CD4-positive, alpha-beta memory T cell (primary cell): ENCODE measurements around the gene SDCBP2. TPM values are rescaled to one million over a fixed set of nuclear protein-coding genes. Genes with fewer than 3 reads are reported as not detected.

ENCODE experiments used
- CTCF ChIA-PET: fragments of 350-600 bp; sonication (Branson Sonifier 250); formaldehyde crosslinking; loops from one replicate; lab custom pipeline; 2021; ENCODE audit warnings: inconsistent platforms; ENCODE audit not compliant: partially characterized antibody; lab: Charles Lee
- POLR2A ChIA-PET: fragments of 350-600 bp; sonication (Branson Sonifier 250); formaldehyde crosslinking; loops from one replicate; lab custom pipeline; 2021; ENCODE audit not compliant: partially characterized antibody; lab: Charles Lee
- DNase-seq, 5 donors: peaks; one replicate each; pipeline versions ENCODE4 v3.0.0 to v3.0.0-alpha.2; 2020 to 2022; ENCODE audit warnings: mixed read lengths in 1 of 5
- H3K27ac ChIP-seq: one replicate; pipeline ENCODE4 v1.7.0; 2013; ENCODE audit warnings: low read depth, low read length
- H3K27me3 ChIP-seq: 2 replicates; pipeline ENCODE4 v1.7.0; 2013; ENCODE audit warnings: mild to moderate bottlenecking, low read length, moderate library complexity; ENCODE audit not compliant: insufficient read depth
- H3K36me3 ChIP-seq: 2 replicates; pipeline ENCODE4 v1.7.0; 2013; ENCODE audit warnings: mild to moderate bottlenecking, low read length, moderate library complexity; ENCODE audit not compliant: insufficient read depth
- H3K4me1 ChIP-seq: 2 replicates; pipeline ENCODE4 v1.7.0; 2013; ENCODE audit warnings: mild to moderate bottlenecking, low read length, moderate library complexity; ENCODE audit not compliant: insufficient read depth
- H3K4me3 ChIP-seq, 2 donors: one replicate each; pipeline ENCODE4 v1.7.0; 2013; ENCODE audit warnings: low read length in 2 of 2, mild to moderate bottlenecking in 1 of 2
- H3K9me3 ChIP-seq, 2 donors: one replicate each; pipeline ENCODE4 v1.7.0; 2013; ENCODE audit warnings: low read length in 2 of 2, control low read depth in 1 of 2; ENCODE audit not compliant: control insufficient read depth in 1 of 2
- H3K27ac Mint-ChIP-seq, 7 donors: one replicate each; pipeline ENCODE4 v1.8.0; 2020 to 2021; ENCODE audit warnings: mixed read lengths in 7 of 7, mild to moderate bottlenecking in 6 of 7, inconsistent platforms in 3 of 7, moderate library complexity in 3 of 7
- H3K27me3 Mint-ChIP-seq, 2 donors: one replicate each; pipeline ENCODE4 v1.8.0; 2020 to 2021; ENCODE audit warnings: mixed read lengths in 2 of 2
- H3K36me3 Mint-ChIP-seq, 2 donors: one replicate each; pipeline ENCODE4 v1.8.0; 2020 to 2021; ENCODE audit warnings: mixed read lengths in 2 of 2, inconsistent platforms in 1 of 2, mild to moderate bottlenecking in 1 of 2
- H3K4me1 Mint-ChIP-seq, 4 donors: one replicate each; pipeline ENCODE4 v1.8.0; 2020 to 2021; ENCODE audit warnings: mixed read lengths in 4 of 4, mild to moderate bottlenecking in 1 of 4
- H3K4me3 Mint-ChIP-seq, 8 donors: one replicate each; pipeline ENCODE4 v1.8.0; 2020 to 2021; ENCODE audit warnings: mixed read lengths in 8 of 8, mild to moderate bottlenecking in 7 of 8, moderate library complexity in 6 of 8, inconsistent platforms in 3 of 8
- H3K9me3 Mint-ChIP-seq, 8 donors: one replicate each; pipeline ENCODE4 v1.8.0; 2020 to 2021; ENCODE audit warnings: mixed read lengths in 8 of 8, mild to moderate bottlenecking in 5 of 8, inconsistent platforms in 3 of 8, moderate library complexity in 1 of 8
- intact Hi-C: fragments of 100-400 bp; cut with micrococcal nuclease; formaldehyde crosslinking; loops from one replicate; pipeline ENCODE4 v1.15.1; 2023
- polyA plus RNA-seq, 2 donors: library from polyadenylated mRNA; unstranded; fragments of 300-500 nt; fragmentation: Illumina TruSeq; gene quantifications; one replicate each; pipeline ENCODE4 v1.2.3, GENCODE V29; 2021
- total RNA-seq, 2 experiments: library from RNA; stranded (reverse); gene quantifications; one replicate each; pipeline ENCODE4 v1.2.3, GENCODE V29; 2021

SDCBP2 gene
- total and polyA plus RNA-seq, 4 experiments from 2014 or later: 0.61 to 2.2 (median 1.2) TPM

DNA sequence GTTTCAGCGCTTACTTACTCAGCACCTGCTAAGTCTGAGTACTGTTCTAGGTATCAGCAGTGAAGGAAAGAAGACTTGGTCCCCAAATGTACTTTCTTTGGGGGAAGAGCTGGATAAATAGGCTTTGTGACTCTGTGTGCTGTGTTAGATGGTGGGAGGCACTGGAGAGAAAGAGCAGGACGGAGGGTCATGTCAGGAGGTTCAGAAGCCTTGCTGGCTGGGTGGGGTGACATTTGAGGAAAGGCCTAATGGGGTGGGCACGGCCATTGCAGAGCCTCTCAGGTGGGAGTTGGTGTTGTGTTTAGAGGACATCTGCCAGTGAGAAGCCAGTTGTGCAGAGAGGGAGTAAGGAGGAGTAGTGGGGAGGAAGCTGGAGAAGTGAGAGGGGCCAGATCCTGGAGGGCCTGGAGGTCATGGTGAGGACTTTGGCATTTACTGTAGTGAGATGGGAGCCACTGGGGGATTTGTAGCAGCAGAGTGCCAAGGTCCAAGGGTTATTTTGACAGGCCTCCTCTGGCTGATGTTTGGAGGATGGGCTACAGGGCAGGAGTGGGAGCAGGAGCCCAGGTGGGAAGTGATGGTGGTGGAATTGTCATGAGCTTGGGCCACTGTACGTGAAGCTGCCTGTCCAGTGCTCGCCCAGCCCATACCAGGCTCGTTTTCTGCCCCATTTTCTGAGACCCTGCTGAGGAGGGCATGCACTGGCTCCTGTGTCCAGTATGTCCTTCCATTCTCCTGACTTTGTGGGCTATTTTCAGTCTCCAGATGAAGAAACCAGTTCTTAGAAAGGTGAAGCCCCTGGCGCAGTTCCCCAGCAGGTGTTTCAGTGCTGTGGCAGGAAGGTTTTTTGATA lies 886 bp downstream of the SDCBP2 start:
- H3K4me3 ChIP-seq: no peak overlapping the region
- Mint-ChIP-seq H3K4me1 (peaks cover 30 to 37% (median 32%) of the 10 kb centered on the region in 4 donors), H3K27ac (peak overlapping the region in 4 of 7 donors; percentile 73 to 94 (median 78)), H3K36me3 (peaks cover 8 to 25% of the 10 kb centered on the region in 2 donors), H3K27me3 (no peaks in the 10 kb centered on the region), H3K4me3 (peak overlapping the region in 1 of 8 donors; percentile 36), H3K9me3 (no peaks in the 10 kb centered on the region)
- H3K4me1 ChIP-seq: peaks cover 46% of the 10 kb centered on the region
- H3K36me3 ChIP-seq: no peaks in the 10 kb centered on the region
- H3K27ac ChIP-seq: peak overlapping the region; percentile 98
- ChIA-PET CTCF (interaction anchor here (0.9 to 1.3 kb wide), 2 partner anchors 138 to 449 kb away, joined by 3 to 4 read pairs; partner anchors contain the start of gene NSFL1C), POLR2A (no interaction called here)
- no peaks in the 10 kb centered on the region for H3K27me3 ChIP-seq
- no peak for DNase-seq
- intact Hi-C loops: no loop called here
- no peaks in the 10 kb centered on the region for H3K9me3 ChIP-seq

DNA sequence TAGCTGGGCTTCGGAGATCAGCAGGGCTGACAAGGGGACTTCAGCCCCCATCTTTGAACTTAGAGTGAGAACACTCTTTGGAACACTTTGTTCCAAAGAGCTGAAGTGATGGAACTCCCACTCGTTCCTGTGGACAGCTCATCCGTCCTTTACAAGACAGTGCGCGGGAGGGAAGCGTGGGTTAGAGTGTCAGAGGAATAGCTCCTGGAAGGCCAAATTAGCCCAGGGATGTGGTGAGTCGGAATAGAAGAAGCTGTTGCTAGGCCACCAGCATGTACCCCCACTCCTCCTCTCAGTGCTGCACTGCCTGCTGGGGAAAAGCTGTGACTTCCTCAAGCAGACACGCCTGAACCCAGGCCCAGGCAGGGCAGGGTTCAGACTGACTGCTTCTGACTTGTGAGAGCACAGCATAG lies 1.7 kb downstream of the SDCBP2 start:
- intact Hi-C loops: no loop called here
- ChIA-PET POLR2A (no interaction called here), CTCF (interaction anchor here (0.9 to 1.3 kb wide), 3 partner anchors 110 to 450 kb away, joined by 3 to 4 read pairs (median 3); partner anchors contain the start of gene NSFL1C)
- H3K27me3 Mint-ChIP-seq: no peaks in the 10 kb centered on the region
- H3K4me3 Mint-ChIP-seq: peak overlapping the region in 5 of 8 donors; percentile 23 to 60 (median 55)
- DNase-seq: no peak
- peak overlapping the region in 1 of 7 donors; percentile 73 for H3K27ac Mint-ChIP-seq
- Histone ChIP-seq H3K27me3 (no peaks in the 10 kb centered on the region), H3K4me1 (peaks cover 46% of the 10 kb centered on the region), H3K9me3 (no peaks in the 10 kb centered on the region), H3K4me3 (no peak overlapping the region), H3K27ac (peak overlapping the region; percentile 98), H3K36me3 (no peaks in the 10 kb centered on the region)
- peaks cover 5 to 22% of the 10 kb centered on the region in 2 donors for H3K36me3 Mint-ChIP-seq
- peaks cover 25 to 32% (median 30%) of the 10 kb centered on the region in 4 donors for H3K4me1 Mint-ChIP-seq
- H3K9me3 Mint-ChIP-seq: no peaks in the 10 kb centered on the region

DNA sequence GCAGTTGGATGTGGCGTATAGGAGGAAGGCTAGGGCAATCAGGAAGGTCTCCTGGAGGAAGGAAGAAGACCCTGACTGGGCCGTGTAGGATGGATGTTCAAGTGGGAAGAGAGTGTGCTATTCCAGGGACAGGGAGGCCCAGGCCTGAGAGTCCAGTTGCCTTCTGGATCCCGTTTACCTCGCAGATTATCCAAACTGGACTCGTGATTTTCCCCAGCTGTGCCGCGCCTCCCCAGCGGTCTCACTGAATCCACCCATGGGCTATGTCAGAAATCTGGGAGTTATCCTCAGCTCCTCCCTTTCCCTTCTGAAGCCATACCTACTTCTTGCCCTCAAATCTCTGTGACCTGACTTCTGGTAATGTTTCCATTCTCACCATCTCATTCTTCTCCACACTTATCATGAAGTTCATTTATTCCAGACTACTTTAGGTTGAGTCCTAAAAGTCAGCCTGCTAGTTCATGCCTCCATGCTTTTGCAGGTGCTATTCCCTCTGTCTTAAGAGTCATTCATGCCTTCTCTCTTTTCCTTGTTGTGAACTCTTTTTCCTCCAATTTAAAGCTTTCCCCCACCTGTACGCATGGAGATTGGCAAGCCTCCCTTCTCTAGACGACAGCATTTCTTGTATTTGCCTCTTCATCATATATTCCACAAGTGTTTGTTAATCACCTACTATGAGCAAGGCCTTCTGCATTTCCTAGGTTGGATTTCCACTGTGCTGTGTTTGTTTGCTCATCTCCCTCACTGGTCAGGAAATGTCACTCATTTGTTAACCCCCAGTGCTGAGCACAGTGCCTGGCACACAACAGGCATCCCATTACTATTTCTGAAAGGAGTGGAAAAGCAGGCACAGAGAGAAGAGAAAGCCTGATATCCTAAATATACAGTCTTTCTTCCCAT lies 2.7 kb downstream of the SDCBP2 start:
- Mint-ChIP-seq H3K27ac (no peak overlapping the region), H3K4me1 (peaks cover 22 to 31% (median 26%) of the 10 kb centered on the region in 4 donors), H3K36me3 (peaks cover 5 to 16% of the 10 kb centered on the region in 2 donors), H3K4me3 (no peak overlapping the region), H3K27me3 (no peaks in the 10 kb centered on the region), H3K9me3 (no peaks in the 10 kb centered on the region)
- intact Hi-C loops: no loop called here
- H3K9me3 ChIP-seq: no peaks in the 10 kb centered on the region
- POLR2A ChIA-PET: interaction anchor here (0.6 to 2.7 kb wide), 9 partner anchors 39 to 140 kb away, joined by 3 to 13 read pairs (median 5); partner anchors contain the start of genes NSFL1C and SNPH
- H3K4me1 ChIP-seq: peaks cover 46% of the 10 kb centered on the region
- H3K4me3 ChIP-seq: peak overlapping the region; percentile 58 to 85
- no peaks in the 10 kb centered on the region for H3K36me3 ChIP-seq
- H3K27ac ChIP-seq: peak overlapping the region; percentile 98
- DNase-seq: no peak
- no peaks in the 10 kb centered on the region for H3K27me3 ChIP-seq
- CTCF ChIA-PET: interaction anchor here (1.0 to 3.1 kb wide), 5 partner anchors 11 to 140 kb away, joined by 3 to 12 read pairs (median 4); partner anchors contain the start of gene NSFL1C

DNA sequence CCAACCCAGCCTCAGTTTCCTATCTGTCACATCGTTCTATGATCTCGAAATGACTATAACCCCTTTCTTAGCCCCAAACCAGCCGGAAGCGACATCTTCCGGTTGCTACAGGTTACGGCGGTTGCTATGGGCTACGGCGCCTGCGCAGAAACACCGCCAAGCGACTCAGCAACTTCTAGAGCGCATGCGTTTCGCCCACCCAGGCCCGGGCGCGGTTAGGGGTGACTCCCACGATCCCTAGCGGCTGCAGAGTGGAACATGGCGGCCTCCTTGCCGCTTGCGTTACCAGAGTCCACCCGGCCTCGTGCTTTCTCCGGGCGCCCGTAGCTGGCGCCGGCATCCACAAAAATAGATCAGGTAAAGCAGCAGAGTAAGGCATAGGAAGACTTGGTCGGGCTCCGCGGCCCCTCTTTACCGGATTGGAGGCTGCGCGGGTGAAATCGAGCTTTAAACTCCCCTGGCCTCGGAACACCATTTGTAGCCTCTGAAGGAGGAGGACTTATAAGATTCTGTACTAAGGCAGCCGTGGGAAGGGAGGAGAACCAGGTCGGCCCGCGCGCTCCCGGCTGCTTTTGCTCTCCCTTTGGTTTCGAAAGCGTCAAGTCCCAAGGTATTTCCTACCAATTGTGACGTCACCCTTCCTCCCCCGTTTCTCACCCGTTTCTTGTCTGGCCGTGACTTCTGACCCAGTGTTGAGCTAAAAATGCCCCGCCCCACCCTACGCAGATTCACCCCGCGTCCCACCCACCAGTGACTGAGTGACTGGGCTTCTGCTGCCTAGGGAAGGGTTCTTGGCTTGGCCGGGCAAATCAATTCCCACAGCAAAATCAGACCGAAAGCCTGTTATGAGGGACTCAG lies 3.5 kb downstream of the SDCBP2 start:
- no peaks in the 10 kb centered on the region for H3K27me3 Mint-ChIP-seq
- H3K4me1 ChIP-seq: peaks cover 42% of the 10 kb centered on the region
- peak overlapping the region; percentile 98 for H3K27ac ChIP-seq
- H3K36me3 Mint-ChIP-seq: peaks cover 0 to 10% of the 10 kb centered on the region in 2 donors
- H3K36me3 ChIP-seq: no peaks in the 10 kb centered on the region
- H3K4me3 ChIP-seq: peak overlapping the region; percentile 58 to 85
- POLR2A ChIA-PET: interaction anchor here (0.6 to 2.7 kb wide), 11 partner anchors 25 to 393 kb away, joined by 3 to 13 read pairs (median 4); partner anchors contain the start of genes NSFL1C and SNPH
- intact Hi-C loops: loop anchor here (1.0 to 2.0 kb wide), 5 partner anchors 68 to 777 kb away; partner anchors contain the start of genes FKBP1A, NSFL1C and PSMF1
- H3K4me1 Mint-ChIP-seq: peaks cover 14 to 24% (median 19%) of the 10 kb centered on the region in 4 donors
- no peak overlapping the region for H3K4me3 Mint-ChIP-seq
- CTCF ChIA-PET: interaction anchor here (1.0 to 3.1 kb wide), 3 partner anchors 10 to 65 kb away, joined by 3 to 12 read pairs (median 4); no protein-coding TSS in a partner anchor
- H3K9me3 ChIP-seq: no peaks in the 10 kb centered on the region
- peak; percentile 98 to 99 (median 98) for DNase-seq
- H3K27ac Mint-ChIP-seq: no peak overlapping the region
- H3K9me3 Mint-ChIP-seq: no peaks in the 10 kb centered on the region
- H3K27me3 ChIP-seq: no peaks in the 10 kb centered on the region

DNA sequence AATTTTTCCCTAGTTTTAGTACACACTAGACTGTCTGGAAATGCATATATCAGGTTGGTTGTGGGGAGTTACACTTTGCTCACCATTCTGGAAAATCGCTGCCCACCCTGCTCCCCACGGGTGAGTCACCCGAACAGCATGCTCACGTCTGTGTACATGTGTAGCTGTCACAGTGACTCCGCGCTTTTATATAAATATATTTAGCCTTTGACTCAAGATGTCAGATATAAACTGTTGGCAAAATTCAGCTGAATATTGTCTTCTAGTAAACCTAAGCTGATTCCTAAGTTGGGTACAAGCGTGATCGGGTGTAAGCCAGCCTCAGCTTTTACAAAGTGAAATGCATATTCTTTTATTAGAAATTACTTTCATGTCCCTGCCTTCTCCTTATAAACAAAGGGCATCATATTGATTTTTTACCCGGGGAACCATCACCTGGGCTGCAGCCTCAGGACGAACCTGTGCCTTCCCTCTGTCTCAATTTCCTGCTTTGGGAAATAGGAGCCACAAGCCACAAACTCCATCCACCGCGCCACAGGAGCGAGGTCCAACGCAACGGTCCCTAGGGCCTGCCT lies 4.3 kb downstream of the SDCBP2 start:
- peaks cover 7 to 19% (median 13%) of the 10 kb centered on the region in 4 donors for H3K4me1 Mint-ChIP-seq
- POLR2A ChIA-PET: interaction anchor here (1.0 to 2.7 kb wide), 8 partner anchors 24 to 142 kb away, joined by 3 to 13 read pairs (median 6); partner anchors contain the start of genes NSFL1C and SNPH

More for the DNA sequence above, 4.3 kb downstream of the SDCBP2 start:
- CTCF ChIA-PET: interaction anchor here (1.0 to 3.1 kb wide), 4 partner anchors 10 to 114 kb away, joined by 3 to 12 read pairs (median 4); no protein-coding TSS in a partner anchor
- no peaks in the 10 kb centered on the region for H3K36me3 ChIP-seq
- peaks cover 0 to 5% of the 10 kb centered on the region in 2 donors for H3K36me3 Mint-ChIP-seq
- H3K27ac Mint-ChIP-seq: no peak overlapping the region
- no peaks in the 10 kb centered on the region for H3K9me3 Mint-ChIP-seq
- intact Hi-C loops: loop anchor here (1.0 to 2.0 kb wide), 5 partner anchors 69 to 778 kb away; partner anchors contain the start of genes FKBP1A, NSFL1C and PSMF1
- peak overlapping the region; percentile 98 for H3K27ac ChIP-seq
- H3K9me3 ChIP-seq: no peaks in the 10 kb centered on the region
- H3K27me3 Mint-ChIP-seq: no peaks in the 10 kb centered on the region
- H3K4me3 ChIP-seq: peak overlapping the region in 1 of 2 donors; percentile 85
- DNase-seq: peak in 1 of 5 donors; percentile 67
- H3K4me3 Mint-ChIP-seq: no peak overlapping the region
- peaks cover 38% of the 10 kb centered on the region for H3K4me1 ChIP-seq
- H3K27me3 ChIP-seq: no peaks in the 10 kb centered on the region
